Glomerular endothelial cell (primary cell): ENCODE measurements around the gene ZNF536. TPM values are rescaled to one million over a fixed set of nuclear protein-coding genes. Genes with fewer than 3 reads are reported as not detected.
"Not testable (repeated sequence)": the region's sequence is repeated elsewhere in the genome, so short reads cannot be mapped to it uniquely, and the experiment has no call there.

Experiments
- DNase-seq: peaks from one replicate; pipeline ENCODE4 v3.0.0-alpha.2; 2011; ENCODE audit warnings: low read depth, low spot score; ENCODE audit errors: extremely low read depth
- total RNA-seq: library from RNA; depleted of rRNA; stranded (reverse); fragments of >200 nt; gene quantifications from 2 replicates; pipeline ENCODE4 v1.2.3, GENCODE V29; 2015

The ZNF536 gene
- total RNA-seq, 1 donor from 2014 or later, result not detected

GRCh38 chr19:30340771-30341561 lies 31.2 kb upstream of the ZNF536 start:
- no peak for DNase-seq

GRCh38 chr19:30341611-30342201 lies 30.5 kb upstream of the ZNF536 start:
- no peak for DNase-seq

GRCh38 chr19:30342901-30343300 lies 29.3 kb upstream of the ZNF536 start:
- DNase-seq, result no peak

GRCh38 chr19:30344446-30345425 lies 27.4 kb upstream of the ZNF536 start:
- DNase-seq, result no peak

DNA sequence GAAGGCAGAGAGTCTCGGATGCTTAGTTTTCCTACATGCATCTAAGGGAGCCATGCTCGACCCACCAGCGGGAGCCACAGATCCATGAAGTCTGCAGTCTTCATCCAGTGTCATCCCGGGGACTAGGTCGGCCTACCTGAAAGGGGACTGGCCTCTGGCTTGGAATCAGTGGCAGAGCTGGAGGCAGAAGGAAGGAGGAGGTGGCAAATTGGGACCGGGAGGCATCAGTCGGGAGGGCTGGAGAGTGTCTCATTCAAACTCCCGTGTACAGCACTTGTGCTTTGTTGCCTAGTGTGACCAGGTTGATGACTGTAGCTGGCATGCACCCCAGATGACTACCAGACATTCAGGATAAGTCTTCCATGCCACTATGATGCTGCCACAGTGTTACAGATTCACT lies 26.5 kb upstream of the ZNF536 start:
- no peak for DNase-seq

- not testable (repeated sequence) for DNase-seq
Measured at GRCh38 chr19:30346468-30346867, 25.7 kb upstream of the ZNF536 start.

GRCh38 chr19:30349131-30349730 lies 23.0 kb upstream of the ZNF536 start:
- DNase-seq, result no peak

GRCh38 chr19:30350692-30351663 lies 21.2 kb upstream of the ZNF536 start:
- DNase-seq, result no peak

DNA sequence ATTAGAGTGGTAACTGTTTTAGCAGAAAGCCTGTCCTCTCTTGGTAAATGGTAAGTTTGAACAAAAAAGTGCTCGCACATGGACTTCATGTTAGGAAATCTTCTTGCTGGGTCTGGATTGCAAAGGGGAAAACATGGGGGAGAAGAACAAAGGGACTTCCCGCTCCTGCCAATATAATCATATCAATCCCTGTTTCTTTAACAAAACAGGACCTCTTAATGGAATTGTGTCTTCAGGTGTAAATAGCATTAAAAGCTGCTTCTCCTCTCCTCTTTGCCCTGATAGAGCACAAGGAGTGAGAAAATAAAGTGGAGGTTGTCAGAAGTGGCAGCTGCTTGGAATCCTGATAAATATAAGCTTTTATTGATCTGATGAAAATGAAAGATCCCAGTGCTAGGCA lies 20.4 kb upstream of the ZNF536 start:
- DNase-seq, result no peak

DNA sequence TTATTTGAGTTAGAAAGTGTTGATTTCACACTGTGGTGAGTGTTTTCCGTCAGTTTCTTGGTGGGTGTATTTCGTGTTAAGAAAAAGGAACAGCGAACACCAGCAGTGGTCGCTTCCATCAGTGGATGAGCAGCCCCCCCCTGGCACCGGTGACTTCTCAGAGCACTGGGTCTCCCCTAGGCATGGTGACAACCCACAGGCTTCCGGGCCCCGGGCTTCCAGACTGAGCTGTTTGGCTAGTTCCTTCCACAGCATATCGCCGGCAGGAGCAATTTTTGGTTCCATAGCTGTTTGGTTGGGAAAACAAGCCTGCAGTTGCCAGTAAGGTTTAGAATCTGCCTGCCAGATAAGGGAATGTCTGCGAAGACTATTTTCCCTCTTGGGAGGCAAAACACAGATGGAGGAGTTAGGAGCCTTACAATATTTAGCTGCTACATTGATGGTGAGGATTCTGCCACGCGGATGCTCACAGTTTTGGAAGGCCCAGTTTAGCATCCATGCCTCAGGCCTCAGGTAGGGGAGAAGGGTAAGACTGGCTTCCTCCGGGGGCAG lies 18.7 kb upstream of the ZNF536 start:
- DNase-seq, result no peak

DNA sequence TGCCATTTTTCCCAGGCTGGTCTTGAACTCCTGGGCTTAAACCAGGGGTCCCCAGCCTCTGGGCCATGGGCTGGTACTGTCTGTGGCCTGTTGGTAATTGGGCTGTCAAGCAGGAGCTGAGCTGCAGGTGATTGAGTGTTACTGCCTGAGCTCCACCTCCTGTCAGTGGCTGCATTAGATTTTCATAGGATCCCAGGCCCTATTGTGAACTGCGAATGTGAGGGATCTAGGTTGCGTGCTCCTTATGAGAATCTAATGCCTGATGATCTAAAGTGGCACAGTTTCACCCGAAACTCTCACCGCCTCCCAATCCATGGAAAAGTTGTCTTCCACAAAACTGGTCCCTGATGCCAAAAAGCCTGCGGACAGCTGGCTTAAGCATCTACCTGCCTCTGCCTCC lies 16.6 kb upstream of the ZNF536 start:
- no peak for DNase-seq

GRCh38 chr19:30356951-30357579 lies 15.1 kb upstream of the ZNF536 start:
- DNase-seq, result no peak

- DNase-seq, result no peak
Measured at GRCh38 chr19:30357580-30357954, 14.6 kb upstream of the ZNF536 start.

DNA sequence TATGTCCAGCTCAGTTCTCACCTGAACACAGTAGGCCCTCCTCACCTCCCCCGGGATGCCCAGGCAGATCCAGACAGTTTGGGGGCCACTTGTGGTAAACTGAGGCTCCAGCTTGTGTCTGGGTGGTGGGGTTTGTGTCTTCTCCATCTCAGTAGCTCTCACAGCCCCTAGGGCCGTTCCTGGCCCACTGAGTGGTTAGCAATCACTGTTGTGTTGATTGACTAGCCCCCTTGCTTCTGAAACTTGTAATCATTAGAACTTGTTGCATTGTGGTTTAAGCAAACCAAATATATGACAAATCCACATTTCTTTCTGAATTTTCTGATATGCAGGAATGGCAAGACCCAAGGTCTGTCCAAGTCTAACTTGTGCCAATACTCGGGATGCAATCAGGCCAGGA lies 13.9 kb upstream of the ZNF536 start:
- DNase-seq, result no peak

- no peak for DNase-seq
Measured at GRCh38 chr19:30358821-30359580, 13.2 kb upstream of the ZNF536 start.

DNA sequence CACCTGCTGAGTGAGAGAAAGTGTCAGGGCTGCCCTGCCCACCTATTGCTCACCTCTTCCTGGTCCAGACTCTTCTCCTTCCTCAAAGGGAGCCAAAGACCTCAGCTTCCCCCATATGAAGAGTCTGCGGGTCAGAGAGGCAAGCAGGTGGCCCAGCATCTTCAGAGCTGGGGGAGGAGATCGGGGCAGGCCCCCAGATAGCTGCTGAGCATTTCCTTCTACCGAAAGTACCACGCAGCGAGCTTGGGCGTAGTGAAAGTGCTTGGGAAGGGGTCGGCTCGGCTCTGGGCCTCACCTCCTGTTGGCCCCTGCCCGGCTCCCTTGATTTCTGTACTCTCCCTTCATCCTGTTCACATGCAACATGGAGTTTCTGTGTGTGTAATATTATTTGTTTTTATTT lies 12.2 kb upstream of the ZNF536 start:
- no peak for DNase-seq

GRCh38 chr19:30360376-30361106 lies 11.6 kb upstream of the ZNF536 start:
- no peak for DNase-seq

DNA sequence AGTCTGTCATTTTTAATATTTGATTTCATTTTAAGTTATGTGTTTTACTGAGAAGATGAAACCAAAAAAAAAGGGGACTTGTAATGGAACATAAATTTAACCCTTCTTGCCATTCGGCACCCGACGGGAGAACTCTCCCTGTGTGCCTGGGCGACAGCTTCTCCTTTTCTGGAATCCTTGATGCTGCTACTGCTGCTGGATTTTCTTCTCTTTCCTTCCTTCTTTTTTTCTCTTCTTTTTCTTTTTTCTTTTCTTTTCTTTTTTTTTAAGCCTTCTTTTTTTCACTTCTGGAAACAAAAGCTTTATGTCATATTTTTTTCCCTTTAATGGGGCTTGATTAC lies 11.1 kb upstream of the ZNF536 start:
- no peak for DNase-seq
